H1 (cell line): ENCODE results near the gene WRAP53. TPM values are rescaled to one million over a fixed set of nuclear protein-coding genes. Genes with fewer than 3 reads are reported as not detected.
A peak's percentile ranks its signal among the peaks of the same experiment; 100 is the strongest.

Experiments used
- CTCF ChIA-PET: fragments of 300-600 bp; sonication (Branson Sonifier 250); formaldehyde crosslinking; loops from one replicate; lab custom pipeline; 2021; ENCODE audit not compliant: partially characterized antibody; lab: Charles Lee
- POLR2A ChIA-PET: fragments of 300-600 bp; sonication (Branson Sonifier 250); formaldehyde crosslinking; loops from one replicate; lab custom pipeline; 2021; ENCODE audit warnings: inconsistent platforms; ENCODE audit not compliant: partially characterized antibody; lab: Charles Lee
- DNase-seq, 2 experiments: peaks; one replicate each; pipeline versions ENCODE4 v3.0.0 to v3.0.0-alpha.2; 2010 to 2022; ENCODE audit warnings: low spot score in 2 of 2, low read depth in 1 of 2, mixed read lengths in 1 of 2
- FAIRE-seq: peaks from 2 replicates; lab custom pipeline; 2011; peaks lifted over from hg19 to GRCh38; lab: Jason Lieb, UNC
- H2AFZ ChIP-seq: 2 replicates; pipeline ENCODE4 v1.8.1; 2012; ENCODE audit warnings: low read length, inconsistent platforms
- H2AK5ac ChIP-seq: 2 replicates; pipeline ENCODE4 v1.6.1; 2013; ENCODE audit warnings: low read depth, low read length
- H2BK120ac ChIP-seq: replicated peaks from 2 replicates; pipeline ENCODE3; 2013; ENCODE audit warnings: low read depth, low read length, inconsistent platforms
- H2BK12ac ChIP-seq: 2 replicates; pipeline ENCODE4 v1.6.1; 2013; ENCODE audit warnings: low read depth, low read length
- H2BK15ac ChIP-seq: 2 replicates; pipeline ENCODE4 v1.6.1; 2013; ENCODE audit warnings: low read length
- H2BK20ac ChIP-seq: 2 replicates; pipeline ENCODE4 v1.6.1; 2013; ENCODE audit warnings: low read length
- H2BK5ac ChIP-seq: 2 replicates; pipeline ENCODE4 v1.6.1; 2013; ENCODE audit warnings: low read depth, low read length
- H3K14ac ChIP-seq: 2 replicates; pipeline ENCODE4 v1.6.1; 2013; ENCODE audit warnings: inconsistent platforms; ENCODE audit not compliant: insufficient read length
- H3K18ac ChIP-seq: 2 replicates; pipeline ENCODE4 v1.6.1; 2013; ENCODE audit warnings: low read length; ENCODE audit errors: extremely low read depth
- H3K23ac ChIP-seq: 2 replicates; pipeline ENCODE4 v1.6.1; 2013; ENCODE audit warnings: inconsistent platforms; ENCODE audit not compliant: insufficient read length
- H3K23me2 ChIP-seq: 2 replicates; pipeline ENCODE4 v1.6.1; 2013; ENCODE audit warnings: low read depth, low read length
- H3K27ac ChIP-seq: 2 replicates; pipeline ENCODE4 v1.6.1; 2011; ENCODE audit warnings: low read depth, low read length, inconsistent platforms
- H3K27me3 ChIP-seq, 4 experiments: replicated peaks in 1 of 4; 1 replicate in 1 of 4; 2 replicates in 3 of 4; pipeline versions ENCODE4 v1.6.1 to v1.8.1; 2011 to 2013; ENCODE audit warnings: low read length in 3 of 4, mild to moderate bottlenecking in 3 of 4, inconsistent platforms in 2 of 4, mixed read lengths in 2 of 4, moderate library complexity in 1 of 4; ENCODE audit not compliant: control insufficient read depth in 3 of 4, insufficient read depth in 3 of 4; ENCODE audit errors: extremely low read depth in 1 of 4
- H3K36me3 ChIP-seq, 4 experiments: 2 replicates each; pipeline versions ENCODE4 v1.6.1 to v1.8.1; 2011 to 2013; ENCODE audit warnings: mild to moderate bottlenecking in 4 of 4, low read length in 3 of 4, moderate library complexity in 2 of 4, control low read depth in 1 of 4, inconsistent platforms in 1 of 4; ENCODE audit not compliant: insufficient read depth in 4 of 4, control insufficient read depth in 2 of 4
- H3K4ac ChIP-seq: replicated peaks from 2 replicates; pipeline ENCODE3; 2013; ENCODE audit warnings: low read length, low read depth, mixed read lengths, inconsistent platforms; ENCODE audit not compliant: insufficient read length
- H3K4me1 ChIP-seq, 4 experiments: replicated peaks in 1 of 4; 1 replicate in 1 of 4; 2 replicates in 3 of 4; pipeline versions ENCODE4 v1.6.1 to v1.8.1; 2011 to 2013; ENCODE audit warnings: low read length in 3 of 4, inconsistent platforms in 2 of 4, mixed read lengths in 1 of 4; ENCODE audit not compliant: insufficient read depth in 4 of 4, control insufficient read depth in 3 of 4
- H3K4me2 ChIP-seq, 2 experiments: 2 replicates each; pipeline versions ENCODE4 v1.6.1 to v1.8.1; 2011 to 2013; ENCODE audit warnings: low read depth in 2 of 2, low read length in 2 of 2, control low read depth in 1 of 2, inconsistent platforms in 1 of 2, mild to moderate bottlenecking in 1 of 2; ENCODE audit not compliant: insufficient read depth in 1 of 2
- H3K4me3 ChIP-seq, 4 experiments: fragments of 200-600, 300-600 bp in 1 of 4; sonication (generic), shearing (Covaris generic), sonication (Bioruptor Twin) in 1 of 4; 2 replicates each; pipeline versions ENCODE4 v1.5.1 to v1.8.1; 2011 to 2016; ENCODE audit warnings: low read length in 4 of 4, low read depth in 3 of 4, control low read depth in 2 of 4, inconsistent platforms in 2 of 4, mild to moderate bottlenecking in 2 of 4, mixed read lengths in 1 of 4, moderate library complexity in 1 of 4; ENCODE audit not compliant: insufficient read depth in 2 of 4; ENCODE audit errors: extremely low read depth in 1 of 4
- H3K56ac ChIP-seq: replicated peaks from 2 replicates; pipeline ENCODE3; 2013; ENCODE audit warnings: low read depth, mild to moderate bottlenecking, mixed read lengths, low read length, inconsistent platforms; ENCODE audit not compliant: insufficient read length
- H3K79me1 ChIP-seq: 2 replicates; pipeline ENCODE4 v1.6.1; 2013; ENCODE audit warnings: low read depth, low read length, control low read depth
- H3K79me2 ChIP-seq, 2 experiments: 2 replicates each; pipeline versions ENCODE4 v1.6.1 to v1.8.1; 2012 to 2013; ENCODE audit warnings: low read length in 2 of 2, mild to moderate bottlenecking in 2 of 2, inconsistent platforms in 1 of 2; ENCODE audit not compliant: insufficient read depth in 2 of 2, control insufficient read depth in 1 of 2
- H3K9ac ChIP-seq, 4 experiments: replicated peaks in 1 of 4; 1 replicate in 1 of 4; 2 replicates in 3 of 4; pipeline versions ENCODE4 v1.6.1 to v1.8.1; 2011 to 2013; ENCODE audit warnings: low read depth in 3 of 4, low read length in 3 of 4, control low read depth in 2 of 4, mild to moderate bottlenecking in 2 of 4, moderate library complexity in 2 of 4, inconsistent platforms in 1 of 4; ENCODE audit errors: extremely low read depth in 1 of 4
- H3K9me3 ChIP-seq, 2 experiments: 2 replicates each; pipeline versions ENCODE4 v1.6.1 to v1.8.1; 2012 to 2013; ENCODE audit warnings: mild to moderate bottlenecking in 2 of 2, moderate library complexity in 2 of 2, control low read depth in 1 of 2, inconsistent platforms in 1 of 2, low read depth in 1 of 2, low read length in 1 of 2, mixed read lengths in 1 of 2; ENCODE audit not compliant: insufficient read depth in 2 of 2
- H4K20me1 ChIP-seq, 2 experiments: replicated peaks in 1 of 2; 2 replicates each; pipeline versions ENCODE3 to v1.8.1; 2011 to 2013; ENCODE audit warnings: inconsistent platforms in 2 of 2, low read length in 2 of 2, mild to moderate bottlenecking in 1 of 2; ENCODE audit not compliant: insufficient read depth in 2 of 2, control insufficient read depth in 1 of 2
- H4K5ac ChIP-seq: 2 replicates; pipeline ENCODE4 v1.6.1; 2013; ENCODE audit warnings: low read length, low read depth, mixed read lengths, inconsistent platforms; ENCODE audit not compliant: insufficient read length
- H4K8ac ChIP-seq: 2 replicates; pipeline ENCODE4 v1.8.0; 2013; ENCODE audit warnings: mild to moderate bottlenecking, moderate library complexity, low read length, inconsistent platforms; ENCODE audit not compliant: insufficient read depth; ENCODE audit errors: extremely low read depth
- H4K91ac ChIP-seq: replicated peaks from 2 replicates; pipeline ENCODE3; 2013; ENCODE audit warnings: low read length, mixed read lengths, inconsistent platforms; ENCODE audit not compliant: insufficient read length
- CTBP2 ChIP-seq: IDR thresholded peaks from 2 replicates; pipeline ENCODE4 v1.7.0; 2011; ENCODE audit warnings: borderline replicate concordance, mild to moderate bottlenecking, moderate library complexity, mixed read lengths, low read length; ENCODE audit not compliant: insufficient read depth, insufficient read length
- RAD21 ChIP-seq, 2 experiments: IDR thresholded peaks in 1 of 2; conservative IDR thresholded peaks in 1 of 2; 2 replicates each; pipeline ENCODE4 v1.6.1; 2011; ENCODE audit warnings: low read depth in 2 of 2, low read length in 2 of 2, improper control_type of control experiment in 1 of 2, inconsistent platforms in 1 of 2, mild to moderate bottlenecking in 1 of 2, moderate library complexity in 1 of 2
- WGBS, 2 experiments: shearing (Covaris generic) in 1 of 2; methylation state at CpG; one replicate each; pipeline versions ENCODE4 v1.1.6 to v1.1.7; 2013 to 2015; ENCODE audit warnings: low lambda C conversion rate in 2 of 2, mixed read lengths in 2 of 2, inconsistent platforms in 1 of 2, low coverage in 1 of 2, missing lambda C conversion rate in 1 of 2; ENCODE audit not compliant: insufficient replicate concordance in 2 of 2, insufficient coverage in 1 of 2, insufficient read length in 1 of 2; ENCODE audit errors: extremely low coverage in 1 of 2, missing lambda C conversion rate in 1 of 2; 5-methylcytosine and 5-hydroxymethylcytosine counted together
- polyA plus RNA-seq, 7 experiments: library from polyadenylated mRNA; depleted of rRNA in 3 of 7; stranded (reverse) in 5 of 7; unstranded in 2 of 7; fragments of >200 nt in 5 of 7; fragments of 200-250 nt in 2 of 7; gene quantifications; 1 replicate in 5 of 7; 2 replicates in 1 of 7; 4 replicates in 1 of 7; pipeline versions ENCODE4 v1.2.1 to v1.2.3, GENCODE V29; 2011 to 2013; ENCODE audit warnings: missing spikeins in 2 of 7, mixed read lengths in 2 of 7
- total RNA-seq: library from RNA; stranded (reverse); fragmentation: NEBNext Ultra II Directional; extraction: Animal tissue kit (Norgen Biotek cat#: 25700); gene quantifications from 2 replicates; pipeline ENCODE4 v1.2.1, GENCODE V29; 2021
- TF ChIP-seq, protein P1 (sequence below), 3 experiments: IDR thresholded peaks; 1 replicate in 2 of 3; 2 replicates in 1 of 3; pipeline versions ENCODE4 v1.5.1 to v1.6.1; 2011; ENCODE audit warnings: low read length in 3 of 3, mild to moderate bottlenecking in 3 of 3, inconsistent platforms in 2 of 3, low read depth in 1 of 3, moderate library complexity in 1 of 3; ENCODE audit not compliant: insufficient read depth in 1 of 3; ENCODE audit errors: control extremely low read depth in 1 of 3

Gene WRAP53
- total and polyA plus RNA-seq, 2 of the 8 experiments (the other 6 are each of a cell fraction or from before 2014, with no cell fraction given) = 29.2 to 30.1 TPM

DNA sequence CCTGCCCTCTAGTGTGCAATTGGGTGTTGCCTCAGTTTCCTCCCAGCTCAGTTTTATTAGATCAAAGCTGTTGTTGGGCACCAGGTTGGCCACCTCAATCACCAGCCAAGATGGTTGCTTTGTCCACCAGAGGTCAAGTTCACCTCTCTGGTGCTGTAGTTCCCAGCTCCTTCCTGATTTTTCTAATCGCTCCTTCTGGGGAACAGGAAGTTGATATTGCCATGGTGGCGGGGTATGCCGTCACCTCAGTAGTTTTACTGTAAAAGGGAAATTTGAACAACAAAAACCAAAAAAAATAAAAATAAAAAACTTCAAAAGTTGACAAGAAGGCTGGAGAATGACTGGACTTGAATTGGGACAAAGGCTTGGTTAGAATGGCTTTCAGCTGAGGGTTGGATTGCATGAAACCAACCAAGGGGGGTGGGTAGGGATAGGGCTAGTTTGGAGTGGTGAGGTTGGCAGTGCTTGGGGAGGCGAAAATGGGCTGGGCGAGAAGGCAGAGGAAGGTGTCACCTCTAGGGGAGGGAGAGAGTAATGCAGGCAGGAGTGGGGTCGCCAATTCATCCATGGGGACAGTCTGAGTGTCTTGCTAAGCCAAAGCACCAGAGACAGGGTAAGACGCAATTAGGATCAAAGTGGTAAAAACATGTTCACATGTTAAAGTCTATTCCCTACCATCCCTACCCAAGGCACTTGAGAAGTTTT lies 22.9 kb downstream of the WRAP53 start:
- Histone ChIP-seq H3K27ac (no peak overlapping the region), H3K36me3 (no peaks in the 10 kb centered on the region), H3K4me2 (peak overlapping the region; percentile 37 to 50; a peak in 3 of 4 replicates), H3K4me1 (peaks cover 3 to 20% (median 12%) of the 10 kb centered on the region in 4 experiments), H3K9ac (no peak overlapping the region), H3K4ac (no peak overlapping the region), H2BK20ac (peak overlapping the region; percentile 23; the same call in 1 of the 2 replicates), H3K79me2 (no peaks in the 10 kb centered on the region), H3K14ac (no peak overlapping the region), H4K5ac (no peak overlapping the region), H3K4me3 (no peak overlapping the region), H4K20me1 (peaks cover 0 to 5% of the 10 kb centered on the region in 2 experiments), H3K23me2 (peaks cover under 1% of the 10 kb centered on the region; the same call in 1 of the 2 replicates), H2BK5ac (no peak overlapping the region), H2BK15ac (no peak overlapping the region), H4K91ac (no peak overlapping the region), H3K23ac (no peak overlapping the region), H2BK12ac (0 out of 2 replicates have a peak overlapping the region, but pooled peaks have one; percentile 39), H3K56ac (no peak overlapping the region), H3K18ac (no peak overlapping the region), H3K9me3 (no peaks in the 10 kb centered on the region), H3K79me1 (no peaks in the 10 kb centered on the region; the same call in 1 of the 2 replicates), H2AFZ (no peak overlapping the region), H3K27me3 (peaks cover 0 to 7% (median 0%) of the 10 kb centered on the region in 4 experiments; a peak in 1 of 7 replicates), H4K8ac (no peak overlapping the region), H2AK5ac (0 out of 2 replicates have a peak overlapping the region, but pooled peaks have one; percentile 13), H2BK120ac (no peak overlapping the region)
- CTCF ChIA-PET = interaction anchor here (0.7 to 10.1 kb wide), 17 partner anchors 8 to 135 kb away, joined by 3 to 86 read pairs (median 3); partner anchors contain the start of genes KDM6B, SAT2, SHBG and TP53
- TF ChIP-seq CTBP2 (no peak), RAD21 (IDR thresholded peaks at IDR 0.05 in 1 of 2, conservative IDR thresholded peaks at IDR 0.05 in 1 of 2; ENCODE audit: low read depth in 2 of 2, low read length in 2 of 2) (peak; percentile 32 to 46; a peak in 3 of 4 replicates)
- TF ChIP-seq, protein P1, sequence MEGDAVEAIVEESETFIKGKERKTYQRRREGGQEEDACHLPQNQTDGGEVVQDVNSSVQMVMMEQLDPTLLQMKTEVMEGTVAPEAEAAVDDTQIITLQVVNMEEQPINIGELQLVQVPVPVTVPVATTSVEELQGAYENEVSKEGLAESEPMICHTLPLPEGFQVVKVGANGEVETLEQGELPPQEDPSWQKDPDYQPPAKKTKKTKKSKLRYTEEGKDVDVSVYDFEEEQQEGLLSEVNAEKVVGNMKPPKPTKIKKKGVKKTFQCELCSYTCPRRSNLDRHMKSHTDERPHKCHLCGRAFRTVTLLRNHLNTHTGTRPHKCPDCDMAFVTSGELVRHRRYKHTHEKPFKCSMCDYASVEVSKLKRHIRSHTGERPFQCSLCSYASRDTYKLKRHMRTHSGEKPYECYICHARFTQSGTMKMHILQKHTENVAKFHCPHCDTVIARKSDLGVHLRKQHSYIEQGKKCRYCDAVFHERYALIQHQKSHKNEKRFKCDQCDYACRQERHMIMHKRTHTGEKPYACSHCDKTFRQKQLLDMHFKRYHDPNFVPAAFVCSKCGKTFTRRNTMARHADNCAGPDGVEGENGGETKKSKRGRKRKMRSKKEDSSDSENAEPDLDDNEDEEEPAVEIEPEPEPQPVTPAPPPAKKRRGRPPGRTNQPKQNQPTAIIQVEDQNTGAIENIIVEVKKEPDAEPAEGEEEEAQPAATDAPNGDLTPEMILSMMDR (IDR thresholded peaks at IDR 0.05; ENCODE audit: control extremely low read depth in 1 of 3, insufficient read depth in 1 of 3, low read depth in 1 of 3, low read length in 3 of 3) = peak; percentile 47 to 84 (median 76); a peak in 3 of 4 replicates
- DNase-seq = peak in 1 of 2 experiments; percentile 56
- no peak for FAIRE-seq
- POLR2A ChIA-PET = interaction anchor here (1.5 to 8.8 kb wide), 2 partner anchors 8 to 24 kb away, joined by 5 to 88 read pairs; partner anchors contain the start of genes TP53 and WRAP53
- 75% methylated on average over 7 of the region's 7 CpGs; no CpG with 5 or more reads in 1 of the 2 experiments for WGBS, 2 experiments
